DOHH2 (cell line): ENCODE results near the gene CTSS.

Source experiments
- H3F3A ChIP-seq: fragments of 200-600 bp; sonication (generic), shearing (Covaris generic); 2 replicates; pipeline ENCODE4 v1.6.0; 2016; ENCODE audit warnings: antibody characterized with exemption, mild to moderate bottlenecking; ENCODE audit not compliant: control insufficient read depth, insufficient read depth
- H3K27ac ChIP-seq: fragments of 200-600 bp; sonication (generic); 2 replicates; pipeline ENCODE4 v1.5.1; 2014; ENCODE audit warnings: low read depth, mild to moderate bottlenecking, low read length, moderate library complexity
- H3K27me3 ChIP-seq: fragments of 200-600 bp; sonication (generic); 2 replicates; pipeline ENCODE4 v1.6.1; 2014; ENCODE audit warnings: mild to moderate bottlenecking, low read length, mixed read lengths; ENCODE audit not compliant: control insufficient read depth
- H3K36me3 ChIP-seq: fragments of 200-600 bp; sonication (generic); 2 replicates; pipeline ENCODE4 v1.6.1; 2014; ENCODE audit warnings: mild to moderate bottlenecking, low read length, moderate library complexity, mixed read lengths; ENCODE audit not compliant: control insufficient read depth
- H3K4me1 ChIP-seq: fragments of 200-600 bp; sonication (generic); 2 replicates; pipeline ENCODE4 v1.6.1; 2014; ENCODE audit warnings: mild to moderate bottlenecking, low read length, mixed read lengths; ENCODE audit not compliant: control insufficient read depth
- H3K4me2 ChIP-seq: fragments of 200-600 bp; sonication (generic); 2 replicates; pipeline ENCODE4 v1.6.0; 2014; ENCODE audit warnings: mild to moderate bottlenecking, low read length, moderate library complexity
- H3K4me3 ChIP-seq: fragments of 200-600 bp; sonication (generic); 2 replicates; pipeline ENCODE4 v1.5.1; 2014; ENCODE audit warnings: mild to moderate bottlenecking, low read length, mixed read lengths
- H3K79me2 ChIP-seq: fragments of 200-600 bp; sonication (generic); 2 replicates; pipeline ENCODE4 v1.6.1; 2014; ENCODE audit warnings: mild to moderate bottlenecking, low read length, mixed read lengths; ENCODE audit not compliant: control insufficient read depth
- H3K9me2 ChIP-seq: fragments of 200-600 bp; sonication (generic); replicated peaks from 2 replicates; pipeline ENCODE4 v1.6.1; 2014; ENCODE audit warnings: mild to moderate bottlenecking, low read length, mixed read lengths; ENCODE audit not compliant: control insufficient read depth
- H3K9me3 ChIP-seq: fragments of 200-600 bp; sonication (generic); 2 replicates; pipeline ENCODE4 v1.6.1; 2014; ENCODE audit warnings: antibody characterized with exemption, low read length, mixed read lengths; ENCODE audit not compliant: control insufficient read depth, insufficient read depth
- H4K20me1 ChIP-seq: fragments of 200-600 bp; sonication (generic); 2 replicates; pipeline ENCODE4 v1.6.0; 2014; ENCODE audit warnings: low read depth, mild to moderate bottlenecking, antibody characterized with exemption, low read length, moderate library complexity; ENCODE audit not compliant: control insufficient read depth, insufficient read depth
- EZH2phosphoT487 ChIP-seq: fragments of 200-600 bp; sonication (generic); IDR thresholded peaks from 2 replicates; pipeline ENCODE4 v1.6.1; 2017; ENCODE audit warnings: borderline replicate concordance, mild to moderate bottlenecking, antibody characterized with exemption, low read length, moderate library complexity, mixed read lengths
- TF ChIP-seq, protein P1 (sequence below): fragments of 200-600 bp; sonication (generic); IDR thresholded peaks from one replicate; pipeline ENCODE4 v1.5.1; 2014; ENCODE audit warnings: antibody characterized with exemption, mild to moderate bottlenecking, low read depth, low read length; ENCODE audit not compliant: poor library complexity, severe bottlenecking

CTSS gene

DNA sequence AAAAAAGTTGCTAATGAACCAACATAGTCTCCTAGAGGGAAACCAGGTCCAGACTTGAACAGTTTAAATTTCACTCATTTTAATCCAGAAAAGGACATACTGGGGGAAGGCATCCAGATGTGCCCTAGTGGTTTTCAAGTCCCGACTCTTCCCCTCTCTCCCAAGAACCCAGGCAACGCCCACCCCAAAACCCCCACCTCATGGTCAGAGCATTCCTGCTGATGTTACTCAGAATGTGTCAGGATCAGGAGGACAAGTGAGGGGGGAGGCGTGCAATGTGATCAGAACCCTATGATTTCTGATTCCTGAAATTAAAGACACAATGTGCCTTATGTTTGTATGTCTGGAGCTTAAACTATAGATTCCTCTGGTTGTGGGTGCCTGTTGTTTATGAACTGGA lies 44.1 kb upstream of the CTSS start:
- H3K79me2 ChIP-seq: no peaks in the 10 kb centered on the region
- no peaks in the 10 kb centered on the region for H3K27me3 ChIP-seq
- peaks cover 17% of the 10 kb centered on the region for H3K36me3 ChIP-seq
- no peak for TF ChIP-seq EZH2phosphoT487
- TF ChIP-seq, protein P1, sequence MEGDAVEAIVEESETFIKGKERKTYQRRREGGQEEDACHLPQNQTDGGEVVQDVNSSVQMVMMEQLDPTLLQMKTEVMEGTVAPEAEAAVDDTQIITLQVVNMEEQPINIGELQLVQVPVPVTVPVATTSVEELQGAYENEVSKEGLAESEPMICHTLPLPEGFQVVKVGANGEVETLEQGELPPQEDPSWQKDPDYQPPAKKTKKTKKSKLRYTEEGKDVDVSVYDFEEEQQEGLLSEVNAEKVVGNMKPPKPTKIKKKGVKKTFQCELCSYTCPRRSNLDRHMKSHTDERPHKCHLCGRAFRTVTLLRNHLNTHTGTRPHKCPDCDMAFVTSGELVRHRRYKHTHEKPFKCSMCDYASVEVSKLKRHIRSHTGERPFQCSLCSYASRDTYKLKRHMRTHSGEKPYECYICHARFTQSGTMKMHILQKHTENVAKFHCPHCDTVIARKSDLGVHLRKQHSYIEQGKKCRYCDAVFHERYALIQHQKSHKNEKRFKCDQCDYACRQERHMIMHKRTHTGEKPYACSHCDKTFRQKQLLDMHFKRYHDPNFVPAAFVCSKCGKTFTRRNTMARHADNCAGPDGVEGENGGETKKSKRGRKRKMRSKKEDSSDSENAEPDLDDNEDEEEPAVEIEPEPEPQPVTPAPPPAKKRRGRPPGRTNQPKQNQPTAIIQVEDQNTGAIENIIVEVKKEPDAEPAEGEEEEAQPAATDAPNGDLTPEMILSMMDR: no peak
- no peak overlapping the region for H3K4me2 ChIP-seq
- no peaks in the 10 kb centered on the region for H3K9me3 ChIP-seq
- no peak overlapping the region for H3K27ac ChIP-seq
- H3K9me2 ChIP-seq: no peaks in the 10 kb centered on the region
- no peak overlapping the region for H3K4me3 ChIP-seq
- H4K20me1 ChIP-seq: no peaks in the 10 kb centered on the region
- H3F3A ChIP-seq: no peaks in the 10 kb centered on the region
- peaks cover 8% of the 10 kb centered on the region for H3K4me1 ChIP-seq

DNA sequence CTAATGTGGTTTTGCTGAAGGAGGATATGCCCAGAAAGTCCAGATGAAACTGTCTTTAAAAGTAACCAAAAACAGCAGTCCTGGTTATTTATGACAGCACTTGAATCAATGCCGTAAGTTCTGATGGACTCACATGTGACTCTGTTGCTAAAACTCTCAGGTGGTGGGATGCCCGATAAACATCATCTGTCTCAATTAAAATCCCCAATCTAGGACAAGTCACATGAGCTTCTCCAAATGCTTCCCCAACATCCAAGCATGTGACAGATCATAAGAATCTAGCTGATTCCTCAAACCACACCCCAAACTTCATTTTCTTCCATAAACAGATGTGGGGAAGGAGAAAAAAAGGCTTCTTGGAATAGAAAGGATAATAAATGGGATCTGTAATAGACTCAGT lies 43.3 kb upstream of the CTSS start:
- Histone ChIP-seq H3K4me1 (peaks cover 8% of the 10 kb centered on the region), H3K79me2 (no peaks in the 10 kb centered on the region), H3K36me3 (peaks cover 13% of the 10 kb centered on the region), H3K4me2 (no peak overlapping the region), H3K4me3 (no peak overlapping the region), H3K27me3 (no peaks in the 10 kb centered on the region), H3K9me3 (no peaks in the 10 kb centered on the region), H3K27ac (no peak overlapping the region), H4K20me1 (no peaks in the 10 kb centered on the region), H3F3A (no peaks in the 10 kb centered on the region), H3K9me2 (no peaks in the 10 kb centered on the region)
- no peak for TF ChIP-seq EZH2phosphoT487
- TF ChIP-seq, protein P1: no peak

DNA sequence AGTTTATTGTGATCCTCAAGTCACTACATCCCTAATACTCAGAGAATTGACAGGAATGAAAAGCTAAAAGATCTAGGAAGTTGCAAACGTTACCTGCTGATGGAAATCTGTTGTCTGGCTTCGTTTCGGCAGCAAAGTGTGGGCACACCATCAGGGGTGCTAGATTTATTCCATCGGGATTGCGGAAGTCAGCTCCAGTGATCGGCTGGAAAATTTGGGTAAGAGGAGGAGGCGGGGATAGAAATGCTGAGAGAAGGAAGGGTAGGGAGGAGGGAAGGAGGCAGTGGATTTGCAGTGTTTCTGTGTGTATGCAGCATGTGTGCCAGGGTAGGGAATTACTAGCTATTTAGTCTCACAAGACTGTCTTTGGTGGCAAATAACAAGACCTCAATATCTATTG lies 42.5 kb upstream of the CTSS start, which contains the start of gene CTSK:
Gene CTSK (minus strand): TSS at position 140 of the 400 bp plus-strand sequence. CDS start 1,455 bp downstream, outside the sequence.
- peak within 1 kb of the TSS; percentile 8; the same call in 1 of the 2 replicates for H3K4me2 ChIP-seq
- H3K36me3 ChIP-seq: peaks cover 9% of the 10 kb centered on the region
- no peak within 1 kb of the TSS for H3K27ac ChIP-seq
- TF ChIP-seq EZH2phosphoT487: no peak
- TF ChIP-seq, protein P1: no peak
- H3K79me2 ChIP-seq: no peaks in the 10 kb centered on the region
- no peaks in the 10 kb centered on the region for H4K20me1 ChIP-seq
- H3K27me3 ChIP-seq: no peaks in the 10 kb centered on the region
- H3K9me2 ChIP-seq: no peaks in the 10 kb centered on the region
- H3K4me1 ChIP-seq: peaks cover 8% of the 10 kb centered on the region
- H3F3A ChIP-seq: no peaks in the 10 kb centered on the region
- H3K4me3 ChIP-seq: no peak within 1 kb of the TSS
- H3K9me3 ChIP-seq: no peaks in the 10 kb centered on the region
